NCI-H2107 (cell line): Measurements from ENCODE around the gene SEC24D.

ENCODE experiments used
- DNase-seq: peaks from one replicate; lab custom pipeline; 2025; lab: John Stamatoyannopoulos, UW

SEC24D gene

DNA sequence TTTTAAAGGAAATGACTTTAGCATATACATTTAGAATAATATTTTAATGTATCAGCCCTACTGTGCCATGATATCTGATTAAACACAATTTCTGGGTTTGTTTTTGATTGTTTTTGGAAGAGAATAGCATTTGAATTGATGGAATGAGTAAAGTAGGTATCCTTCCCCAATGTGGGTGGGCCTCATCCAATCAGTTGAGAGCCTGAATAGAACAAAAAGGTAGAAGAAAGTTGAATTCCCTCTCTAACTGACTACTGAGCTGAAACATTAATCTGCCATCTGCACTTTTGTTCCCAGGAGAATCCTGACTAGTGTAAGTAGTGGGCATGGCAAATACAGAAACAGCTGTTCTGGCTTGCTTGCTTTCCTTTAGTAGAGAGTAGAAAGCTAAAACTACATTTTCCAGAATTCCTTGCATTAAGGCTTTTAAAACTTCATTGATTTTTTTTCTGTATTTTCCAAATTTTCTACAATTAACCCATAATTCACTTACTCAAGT lies 9.7 kb upstream of the SEC24D start:
- DNase-seq = no peak

DNA sequence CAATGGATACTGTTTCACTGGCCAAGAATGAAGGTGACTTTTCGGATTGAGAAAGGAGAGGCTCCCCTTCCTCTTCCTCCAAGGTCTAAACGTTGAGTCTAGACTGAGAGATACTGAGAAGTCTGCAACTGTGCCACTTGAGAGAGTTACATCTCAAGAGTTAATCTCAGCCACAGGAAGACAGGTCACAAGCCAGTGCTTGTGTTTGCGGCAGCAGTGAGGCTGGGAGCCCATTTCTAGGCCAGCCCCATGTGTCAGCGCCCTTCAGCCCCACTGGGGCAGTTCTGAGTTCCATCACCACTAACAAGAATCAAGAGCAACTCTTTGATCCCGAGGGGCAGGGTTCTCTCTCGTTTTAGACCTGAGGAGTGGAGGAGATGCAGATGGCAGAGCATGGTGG lies 7.3 kb upstream of the SEC24D start:
- no peak for DNase-seq

DNA sequence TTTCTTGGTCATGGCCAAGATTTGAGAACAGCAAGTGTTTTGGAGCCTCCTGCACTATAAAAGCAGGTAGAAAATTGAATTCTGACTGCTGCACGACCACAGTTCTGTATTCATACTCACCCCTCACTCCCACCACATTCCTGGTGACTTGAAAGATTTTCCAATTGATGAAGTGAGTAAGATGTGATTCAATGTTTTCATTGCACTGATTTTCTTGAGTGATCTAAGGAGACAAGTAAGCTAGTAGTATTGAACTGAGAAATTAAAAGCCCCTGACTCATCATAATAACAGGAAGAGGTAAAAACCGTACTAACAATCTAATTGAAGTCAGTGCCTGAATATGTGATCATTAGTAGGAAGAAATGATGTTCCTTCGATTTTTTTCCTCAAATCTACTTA lies 6.1 kb upstream of the SEC24D start:
- no peak for DNase-seq

DNA sequence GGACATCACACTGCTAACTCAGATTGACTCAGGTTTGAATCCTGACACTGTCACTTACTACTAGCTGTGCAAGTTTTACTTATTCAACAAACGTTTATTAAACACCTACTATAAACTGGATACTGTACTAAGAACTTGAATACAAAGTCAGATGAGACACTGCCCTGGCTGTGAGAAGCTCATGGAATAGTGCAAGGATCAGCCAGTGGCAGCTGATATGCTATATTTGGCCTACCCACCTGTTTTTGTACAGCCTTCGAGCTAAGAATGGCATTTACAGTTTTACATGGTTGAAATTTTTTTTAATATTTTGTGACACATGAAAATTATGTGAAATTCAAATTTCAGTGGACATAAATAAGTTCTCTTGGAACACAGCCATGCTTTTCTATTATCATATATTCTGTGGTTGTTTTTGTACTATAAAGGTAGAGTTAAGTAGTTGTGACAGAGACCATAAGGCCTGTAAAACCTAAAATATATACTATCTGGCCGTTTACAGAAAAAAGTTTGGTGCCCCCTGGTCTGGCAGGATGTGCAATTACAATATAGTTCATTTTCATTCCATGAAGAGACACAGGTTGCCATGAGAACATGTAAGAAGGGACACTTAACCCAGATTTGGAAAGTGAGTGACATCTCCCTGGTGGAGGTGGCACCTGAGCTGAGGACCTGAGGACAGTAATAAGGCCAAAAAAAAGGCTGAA lies 3.4 kb upstream of the SEC24D start:
- no peak for DNase-seq

DNA sequence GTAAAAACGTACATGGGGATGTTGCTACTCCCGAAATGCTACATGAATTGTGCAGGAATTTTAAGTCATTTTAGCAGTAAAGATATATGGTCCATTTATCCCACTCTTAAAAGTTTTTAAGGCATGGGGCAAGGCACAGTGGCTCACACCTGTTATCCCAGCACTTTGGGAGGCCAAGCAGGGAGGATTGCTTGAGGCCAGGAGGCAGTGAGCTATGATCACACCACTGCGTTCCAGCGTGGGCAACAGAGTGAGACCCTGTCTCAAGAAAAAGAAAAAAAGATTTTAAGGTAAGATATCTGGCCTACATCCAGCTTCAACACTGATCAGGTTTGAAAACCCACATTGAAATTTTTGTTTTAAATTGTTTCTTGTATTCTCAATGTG lies 1.2 kb upstream of the SEC24D start:
- no peak for DNase-seq

DNA sequence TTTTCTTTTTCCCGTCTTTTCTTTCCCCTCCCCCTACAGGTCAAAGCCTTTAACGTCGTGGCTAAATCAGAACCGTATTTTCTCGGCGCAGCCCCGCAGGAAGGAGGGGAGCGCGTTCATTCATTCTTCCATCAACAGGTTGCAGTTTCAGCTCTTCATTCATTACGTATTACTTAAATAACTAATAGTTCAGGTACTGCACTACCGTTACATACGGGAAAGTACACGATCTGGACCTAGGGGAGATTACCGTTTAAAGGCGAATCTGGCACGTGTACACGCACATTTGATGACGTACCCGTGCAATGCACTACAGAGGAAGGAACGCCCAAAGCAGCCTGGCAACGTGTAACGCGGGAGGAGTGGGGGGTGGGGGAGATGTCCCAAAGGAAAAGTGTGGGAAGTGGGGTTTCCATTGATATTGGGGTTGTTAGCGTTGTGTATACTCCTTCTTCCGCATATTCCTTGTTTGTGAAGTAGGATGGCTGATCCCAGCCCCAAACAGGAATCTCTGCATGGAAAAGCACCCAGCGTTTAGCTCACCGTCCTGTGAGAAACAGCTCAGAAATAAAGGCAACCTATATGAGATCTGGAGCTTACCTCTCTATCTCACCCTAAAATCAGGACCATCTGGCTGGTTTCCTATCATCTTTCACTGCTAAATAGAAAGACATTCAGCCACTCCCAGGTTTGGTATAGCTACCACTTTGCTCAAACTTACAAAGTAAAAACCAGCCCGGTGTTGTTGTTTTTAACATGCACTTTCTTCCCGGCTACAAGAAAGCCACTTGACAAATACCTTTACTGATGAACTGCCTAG lies 585 bp upstream of the SEC24D start:
- no peak for DNase-seq

DNA sequence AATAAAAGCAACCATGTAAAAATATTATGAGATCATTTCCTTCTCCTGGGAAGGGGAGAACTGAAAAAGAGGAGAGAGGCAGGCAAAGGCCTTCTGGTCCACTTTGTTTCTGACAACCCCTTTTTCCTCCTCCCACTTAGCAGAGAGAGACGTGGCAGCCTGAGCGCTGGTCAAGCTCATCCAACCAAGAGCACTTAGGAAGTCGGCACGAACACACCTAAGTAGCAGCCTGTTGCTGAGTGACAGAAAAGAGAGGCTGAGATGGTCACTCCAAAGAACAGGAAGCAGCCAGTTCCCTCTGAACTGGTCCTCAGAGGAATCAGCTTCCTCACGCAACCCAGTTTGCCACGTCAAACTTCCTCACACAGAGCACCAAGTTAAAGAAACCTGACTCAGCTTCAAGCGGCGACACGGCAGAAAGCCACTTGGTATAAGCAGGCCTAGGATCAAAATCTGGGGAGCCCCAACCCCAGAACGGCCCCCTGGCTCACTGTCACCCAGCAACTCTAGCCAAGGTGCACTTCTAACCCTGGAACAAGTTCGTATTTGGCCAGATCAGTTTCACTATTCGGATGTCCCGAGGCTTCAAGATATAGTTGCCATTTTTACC lies 861 bp downstream of the SEC24D start:
- no peak for DNase-seq

DNA sequence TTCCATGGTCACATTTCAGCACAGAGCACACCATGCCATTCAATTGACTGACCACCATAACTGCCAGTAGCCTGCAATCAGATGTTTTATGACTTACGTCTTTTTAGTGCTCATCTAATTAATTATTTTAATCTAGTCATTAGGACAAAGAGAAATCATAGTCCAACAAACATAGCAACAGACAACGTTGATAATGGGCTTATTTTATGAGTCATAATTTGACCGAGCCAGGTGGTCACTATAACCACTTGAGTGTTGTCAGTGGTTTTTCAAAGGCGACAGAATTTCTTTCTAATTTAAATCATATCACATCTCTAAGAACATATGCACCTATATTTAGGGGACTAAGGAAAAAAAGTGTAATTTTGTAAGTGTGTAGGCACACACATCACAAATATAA lies 1.9 kb downstream of the SEC24D start:
- DNase-seq = no peak

DNA sequence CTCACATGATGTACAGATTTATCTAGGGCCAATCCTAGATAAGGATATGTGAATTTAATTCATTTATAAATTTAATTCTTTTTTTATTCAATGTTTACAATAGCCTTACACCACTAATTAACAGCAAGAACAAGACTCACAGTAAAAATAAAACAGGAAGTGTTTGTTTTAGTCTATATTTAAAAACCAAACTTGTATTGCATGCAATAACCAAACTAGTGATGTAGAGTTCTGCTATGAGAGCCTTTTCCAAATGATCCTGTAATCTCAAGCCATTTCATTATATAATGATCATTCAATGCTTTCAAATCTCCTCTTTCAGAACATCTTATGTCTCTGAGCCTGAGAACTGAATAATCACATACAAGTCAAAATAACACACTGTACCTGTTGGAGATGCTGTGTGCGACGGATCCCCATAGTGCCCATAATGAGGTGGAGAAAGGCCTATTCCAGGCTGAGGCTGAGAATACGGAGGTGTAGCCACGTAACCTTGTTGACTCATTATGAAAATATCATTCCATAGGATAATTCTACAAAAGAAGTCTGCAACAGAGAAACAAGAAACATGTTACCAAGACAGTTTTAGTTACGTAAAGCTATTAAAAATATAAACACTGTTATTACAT lies 2.6 kb downstream of the SEC24D start:
- no peak for DNase-seq

DNA sequence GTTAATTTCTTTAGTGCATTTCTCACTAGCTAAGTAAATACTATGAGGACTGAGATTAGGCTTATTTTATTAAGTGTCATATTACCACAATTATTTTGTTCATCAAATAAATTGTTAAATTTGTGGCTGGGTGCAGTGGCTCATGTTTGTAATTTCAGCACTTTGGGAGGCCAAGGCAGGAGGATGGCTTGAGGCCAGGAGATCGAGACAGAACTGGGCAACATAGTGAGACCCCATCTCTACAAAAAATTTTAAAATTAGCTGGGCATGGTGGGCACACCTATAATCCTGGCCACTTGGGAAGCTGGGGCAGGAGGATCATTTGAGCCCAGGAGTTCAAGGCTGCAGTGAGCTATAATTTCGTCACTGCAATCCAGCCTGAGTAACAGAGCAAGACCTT lies 6.8 kb downstream of the SEC24D start:
- DNase-seq = no peak

DNA sequence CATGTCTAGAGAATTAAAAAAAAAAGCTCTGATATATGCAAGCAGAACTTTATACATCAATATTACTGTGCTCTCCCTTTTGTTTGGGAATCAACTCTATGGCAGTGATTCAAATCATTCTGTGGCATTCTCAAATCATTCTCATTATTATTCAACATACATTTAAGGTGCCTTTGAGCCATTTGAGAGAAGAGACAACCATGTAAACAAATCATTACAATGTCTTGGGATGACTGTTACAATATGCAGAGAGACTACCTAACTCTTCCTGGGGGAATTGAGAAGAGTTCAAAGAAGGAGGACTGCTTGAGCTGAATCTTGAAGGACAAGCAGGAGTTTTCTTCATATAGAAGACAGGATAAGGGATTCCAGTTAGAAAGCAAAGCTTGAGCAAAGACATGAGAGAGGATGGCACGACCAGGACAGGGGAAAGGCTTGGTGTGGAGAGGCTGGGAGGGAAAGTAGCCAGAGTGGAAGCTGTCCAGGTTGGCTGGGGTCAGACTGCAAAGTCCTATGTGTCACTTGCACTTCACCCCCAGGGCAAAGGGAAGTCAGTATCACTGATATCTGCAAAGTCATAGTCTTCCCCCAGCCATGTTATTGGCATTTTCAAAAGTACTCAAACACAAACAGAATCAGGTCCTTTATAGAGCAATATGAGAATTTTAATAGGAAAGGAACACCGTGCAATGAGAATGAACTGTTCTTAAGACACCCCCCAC lies 9.0 kb downstream of the SEC24D start:
- DNase-seq = no peak

DNA sequence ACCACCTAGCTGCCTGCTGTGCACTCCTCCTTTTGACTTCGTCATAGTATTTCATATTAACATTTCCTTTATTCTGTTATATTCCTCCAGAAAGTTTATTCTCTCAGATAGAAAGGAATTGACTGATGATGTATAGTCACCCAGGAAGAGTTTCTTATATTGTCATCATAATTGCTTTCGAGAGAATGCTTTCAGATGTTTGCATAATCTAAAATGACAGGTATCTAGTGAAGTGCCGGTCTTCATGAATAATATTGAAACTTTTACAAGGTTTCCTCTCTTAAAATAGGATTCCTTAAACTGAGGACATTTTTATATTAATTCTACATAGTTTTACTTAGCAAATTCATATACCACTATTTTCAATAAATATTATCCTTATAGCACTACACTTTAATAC lies 10.1 kb downstream of the SEC24D start:
- DNase-seq = no peak

DNA sequence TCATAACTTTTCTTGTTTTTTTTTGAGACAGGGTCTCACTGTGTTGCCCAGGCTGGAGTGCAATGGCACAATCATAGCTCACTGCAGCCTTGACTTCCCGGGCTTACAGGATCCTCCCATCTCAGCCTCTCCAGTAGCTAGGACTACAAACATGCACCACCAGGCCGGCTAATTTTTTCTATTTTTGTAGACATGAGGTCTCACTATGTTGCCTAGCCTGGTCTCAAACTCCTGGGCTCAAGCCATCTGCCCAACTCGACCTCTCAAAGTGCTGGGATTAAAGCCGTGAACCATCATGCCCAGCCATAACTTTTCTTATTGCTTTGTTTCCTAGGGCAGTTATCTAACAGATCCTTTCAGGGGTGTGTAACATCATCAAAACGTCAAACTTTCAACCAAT lies 11.8 kb downstream of the SEC24D start:
- DNase-seq = no peak

DNA sequence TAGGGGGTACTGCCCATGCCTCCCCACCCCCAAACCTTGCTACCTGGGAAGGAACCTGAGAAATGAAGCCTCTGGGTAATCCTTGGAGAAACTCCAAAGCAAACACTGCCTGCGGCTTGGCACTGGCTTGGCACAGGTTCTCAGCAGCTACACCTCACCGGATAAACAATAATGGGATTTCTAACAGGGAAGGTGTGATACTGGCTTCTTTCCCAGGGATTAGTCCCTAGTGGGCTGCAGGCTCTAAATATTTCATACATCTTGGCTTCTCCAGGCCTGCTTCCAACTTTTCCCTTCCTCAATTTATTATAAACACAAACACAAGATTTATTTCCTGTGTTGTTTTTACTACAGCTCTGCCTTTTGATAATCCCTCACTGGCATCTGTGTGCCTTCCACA lies 12.5 kb downstream of the SEC24D start:
- no peak for DNase-seq

DNA sequence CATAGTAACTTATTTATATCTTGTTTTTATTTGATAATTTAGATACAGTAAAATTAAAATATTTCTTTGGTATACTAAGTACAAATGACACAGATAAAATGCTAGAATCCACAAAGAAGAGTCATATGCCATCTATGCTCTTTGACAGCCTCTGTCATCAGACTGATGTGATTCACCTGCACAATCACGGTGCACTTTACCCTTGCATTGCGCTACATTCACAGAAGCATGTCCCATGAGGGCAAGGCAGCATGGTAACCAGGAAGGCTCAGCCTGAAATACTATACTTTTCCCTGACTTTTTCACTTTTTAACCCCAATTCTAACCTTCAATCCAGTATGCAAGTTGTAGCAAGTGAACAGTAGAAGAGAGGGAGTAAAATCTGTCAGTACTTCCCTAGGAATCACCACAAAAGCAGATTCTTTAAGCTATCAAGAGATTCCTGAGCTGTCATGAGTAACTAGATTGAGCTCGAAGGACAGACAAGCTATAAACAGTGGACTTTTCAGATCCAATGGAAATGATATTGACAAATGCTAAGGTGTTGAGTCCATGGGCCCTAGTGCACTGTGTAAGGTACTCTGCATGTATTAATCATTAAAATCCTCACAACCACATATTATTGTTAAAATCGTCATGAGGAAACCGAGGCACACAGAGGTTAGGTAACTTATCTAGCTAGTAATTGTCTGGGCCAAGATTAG lies 14.2 kb downstream of the SEC24D start:
- no peak for DNase-seq

DNA sequence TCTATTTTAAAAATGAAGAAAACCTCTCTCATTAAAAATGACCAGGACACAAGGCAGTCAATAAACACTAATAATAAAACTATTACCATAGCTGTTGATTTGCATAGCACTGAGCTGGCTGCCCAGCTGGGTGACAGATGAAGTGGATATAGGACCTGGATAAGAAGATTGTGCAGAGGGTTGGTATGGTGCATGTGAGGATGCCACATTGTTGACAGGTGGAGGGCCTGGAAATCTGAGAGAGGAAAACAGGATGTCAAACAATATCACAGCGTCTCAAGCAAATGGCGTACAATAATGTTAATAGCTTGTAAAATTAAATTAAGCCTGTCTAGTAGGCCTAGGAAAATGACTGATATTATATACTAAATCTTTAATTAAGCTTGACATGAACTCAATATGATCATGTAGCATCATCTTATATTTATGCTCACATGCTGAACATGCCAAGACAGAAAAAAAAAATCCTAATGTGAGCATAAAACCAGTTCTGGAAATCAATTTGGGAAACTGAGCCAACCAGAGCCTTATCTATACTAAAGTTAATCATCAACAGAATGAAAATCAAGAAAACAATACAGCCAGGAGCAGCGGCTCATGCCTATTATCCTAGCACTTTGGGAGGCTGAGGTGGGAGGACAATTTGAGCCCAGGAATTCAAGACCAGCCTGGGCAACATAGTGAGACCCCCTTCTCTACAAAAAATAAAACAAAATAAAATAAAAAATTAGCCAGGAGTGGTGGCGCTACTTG lies 18.6 kb downstream of the SEC24D start:
- DNase-seq = no peak

DNA sequence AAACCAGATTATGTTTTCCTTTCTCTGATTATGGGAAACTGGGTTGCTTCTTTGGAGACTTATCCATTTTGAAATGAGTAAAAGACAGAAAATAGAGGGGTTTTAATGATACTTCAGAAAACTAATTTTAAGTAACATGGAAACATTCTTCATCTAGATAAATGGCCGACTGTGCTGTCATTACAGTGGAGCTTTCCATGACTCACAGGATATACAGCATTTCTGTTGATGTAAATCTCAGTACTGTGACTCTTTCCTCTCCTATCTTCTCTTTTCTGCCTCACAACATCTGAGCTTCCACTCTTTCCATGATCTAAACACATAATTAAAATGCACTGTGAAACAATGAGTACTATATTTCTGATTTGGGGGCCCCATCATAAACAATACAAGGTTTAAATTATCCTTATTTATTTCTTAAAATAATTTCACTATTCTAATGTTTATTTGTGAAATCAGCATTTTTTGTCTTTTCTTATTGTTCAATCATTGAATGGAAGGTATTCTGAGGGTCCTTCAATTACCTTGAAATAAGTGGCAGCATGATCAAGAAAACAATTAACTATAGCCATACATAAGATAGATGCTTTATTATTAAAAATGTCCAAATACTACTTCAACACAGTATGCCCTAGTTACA lies 19.3 kb downstream of the SEC24D start:
- DNase-seq = no peak

DNA sequence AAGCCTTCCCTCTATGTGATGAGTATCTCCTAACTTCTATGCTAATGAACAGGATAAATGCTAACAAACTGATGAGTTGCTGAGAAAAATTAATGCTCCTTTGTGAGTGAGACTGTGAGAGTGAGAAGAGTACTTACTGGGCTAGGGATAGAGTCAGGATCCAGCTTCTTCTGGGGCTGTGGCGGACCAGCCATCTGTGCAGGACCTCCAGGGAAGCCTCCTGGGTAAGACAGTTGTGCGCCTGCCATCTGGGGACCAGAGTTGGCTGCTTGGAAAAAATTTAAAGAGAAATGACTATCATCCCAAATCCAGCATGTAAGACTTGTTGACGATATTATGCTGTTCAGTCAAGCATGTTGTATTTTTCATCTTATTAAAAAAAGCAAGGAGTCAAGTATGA lies 21.0 kb downstream of the SEC24D start:
- no peak for DNase-seq

DNA sequence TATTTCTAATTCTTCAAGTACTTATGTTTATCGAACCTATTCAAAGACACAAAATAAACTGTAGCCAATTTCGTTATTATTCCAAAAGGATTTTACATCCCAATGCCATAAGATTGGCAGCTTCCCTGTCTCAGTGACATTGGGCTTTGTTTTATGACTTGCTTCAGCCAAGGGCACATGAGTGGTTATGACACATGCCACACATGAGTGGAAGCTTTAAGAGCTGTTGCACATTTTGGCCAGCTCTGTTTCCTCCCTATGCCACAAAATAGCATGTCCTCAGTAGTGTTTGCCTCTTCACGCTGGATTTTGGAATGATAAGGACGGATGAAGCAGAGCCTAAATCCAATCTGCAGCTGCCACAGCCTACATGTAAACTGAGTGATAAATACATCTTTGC lies 21.9 kb downstream of the SEC24D start:
- no peak for DNase-seq

DNA sequence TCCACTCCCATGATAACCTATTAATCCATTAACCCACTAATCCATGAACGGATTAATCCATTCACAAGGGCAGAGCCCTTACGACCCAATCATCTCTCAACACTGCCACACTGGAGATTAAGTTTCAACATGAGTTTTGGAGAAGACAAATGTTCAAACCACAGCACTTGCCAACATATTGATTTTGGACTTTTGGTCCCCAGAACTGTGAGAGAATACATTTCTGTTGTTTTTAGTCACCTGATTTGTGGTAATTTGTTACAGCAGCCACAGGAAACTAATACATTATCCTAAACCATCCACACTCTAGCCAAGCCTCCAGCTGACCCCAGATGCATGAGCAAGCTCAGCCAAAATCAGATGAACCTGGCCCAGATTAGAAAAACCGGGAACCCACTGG lies 22.4 kb downstream of the SEC24D start:
- DNase-seq = no peak
